A549 (cell line): ENCODE results near the gene DAB2IP. TPM values are rescaled to one million over a fixed set of nuclear protein-coding genes. Genes with fewer than 3 reads are reported as not detected.

Experiments
- ATAC-seq, 2 experiments: fragments of 200-7000 bp in 1 of 2; fragments of >200 bp in 1 of 2; cut with Nextera tagmentation in 1 of 2; cut with Tn5 transposase in 1 of 2; 3 replicates each; pipeline versions ENCODE4 v1.8.0 to v1.9.1; 2018 to 2020; ENCODE audit warnings: mild to moderate bottlenecking in 1 of 2, moderate library complexity in 1 of 2
- CTCF ChIA-PET: fragments of 300-600 bp; sonication (Branson Sonifier 250); formaldehyde crosslinking; extraction: SDS; loops from one replicate; lab custom pipeline; 2021; ENCODE audit warnings: antibody characterized with exemption, inconsistent platforms; lab: Yijun Ruan, JAX
- POLR2A ChIA-PET: fragments of 350-600 bp; formaldehyde crosslinking; extraction: SDS; loops from one replicate; lab custom pipeline; 2021; ENCODE audit warnings: antibody characterized with exemption, inconsistent platforms; lab: Yijun Ruan, JAX
- DNase-seq, 2 experiments: peaks; one replicate each; pipeline versions ENCODE4 v3.0.0 to v3.0.0-alpha.2; 2011 to 2016; ENCODE audit warnings: low read depth in 1 of 2, low spot score in 1 of 2
- FAIRE-seq: peaks from 2 replicates; lab custom pipeline; 2011; peaks lifted over from hg19 to GRCh38; lab: Jason Lieb, UNC
- H3K27ac ChIP-seq, 2 experiments: fragments of >200 bp; sonication (Bioruptor Twin); formaldehyde crosslinking; 3 replicates each; pipeline ENCODE4 v1.5.1; 2016 to 2017
- H3K4me1 ChIP-seq: fragments of >200 bp; sonication (Bioruptor Twin); formaldehyde crosslinking; 3 replicates; pipeline ENCODE4 v1.6.1; 2016
- H3K4me2 ChIP-seq: fragments of >200 bp; sonication (Bioruptor Twin); formaldehyde crosslinking; 3 replicates; pipeline ENCODE4 v1.6.1; 2016
- H3K4me3 ChIP-seq: fragments of >200 bp; sonication (Bioruptor Twin); formaldehyde crosslinking; 3 replicates; pipeline ENCODE4 v1.5.1; 2016
- H3K9me3 ChIP-seq: fragments of >200 bp; sonication (Bioruptor Twin); formaldehyde crosslinking; 3 replicates; pipeline ENCODE4 v1.6.1; 2016
- CHD2 ChIP-seq: fragments of 150-350 bp; IDR thresholded peaks from 2 replicates; pipeline ENCODE4 v1.6.1; 2014; ENCODE audit warnings: low read length; ENCODE audit not compliant: partially characterized antibody
- EHMT2 ChIP-seq: fragments of 200-600 bp; sonication (generic); IDR thresholded peaks from 2 replicates; pipeline ENCODE4 v1.6.1; 2016; ENCODE audit warnings: antibody characterized with exemption, low read depth, mild to moderate bottlenecking, moderate library complexity
- FOSL2 ChIP-seq, 2 experiments: fragments of 450-650 bp in 1 of 2; fragments of >200 bp in 1 of 2; sonication (Bioruptor Twin) in 1 of 2; formaldehyde crosslinking; IDR thresholded peaks; 2 replicates each; pipeline versions ENCODE4 v1.5.0 to v1.6.1; 2016 to 2020; ENCODE audit warnings: mild to moderate bottlenecking in 1 of 2, moderate library complexity in 1 of 2
- HDAC2 ChIP-seq: fragments of 200-600 bp; sonication (generic); IDR thresholded peaks from 2 replicates; pipeline ENCODE4 v1.6.1; 2016
- HEYL ChIP-seq: fragments of 250-450 bp; sonication (Bioruptor Pico); IDR thresholded peaks from 2 replicates; pipeline ENCODE4 v1.8.0; 2021; ENCODE audit warnings: mild to moderate bottlenecking, moderate library complexity
- HOXA7 ChIP-seq: fragments of 250-450 bp; sonication (Bioruptor Pico); IDR thresholded peaks from 2 replicates; pipeline ENCODE4 v1.5.0; 2020; ENCODE audit warnings: mild to moderate bottlenecking, moderate library complexity
- HOXB13 ChIP-seq: fragments of 250-450 bp; sonication (Bioruptor Pico); IDR thresholded peaks from 2 replicates; pipeline ENCODE4 v1.5.0; 2020; ENCODE audit warnings: low read depth, mild to moderate bottlenecking, moderate library complexity
- KDM1A ChIP-seq: fragments of 200-600 bp; sonication (generic); IDR thresholded peaks from 2 replicates; pipeline ENCODE4 v1.6.1; 2016; ENCODE audit warnings: low read depth, mild to moderate bottlenecking
- MAFK ChIP-seq: fragments of 450-650 bp; IDR thresholded peaks from 2 replicates; pipeline ENCODE4 v1.6.1; 2014; ENCODE audit not compliant: partially characterized antibody
- MYC ChIP-seq: IDR thresholded peaks from 2 replicates; pipeline ENCODE4 v1.6.1; 2012; ENCODE audit warnings: mild to moderate bottlenecking, inconsistent platforms, low read length, improper control_type of control experiment, borderline replicate concordance
- NFE2L2 ChIP-seq: fragments of 150-350 bp; conservative IDR thresholded peaks from 2 replicates; pipeline ENCODE4 v1.6.1; 2014; ENCODE audit warnings: low read length
- PHF8 ChIP-seq: fragments of 200-600 bp; sonication (generic); IDR thresholded peaks from 2 replicates; pipeline ENCODE4 v1.6.1; 2016; ENCODE audit warnings: low read depth, mild to moderate bottlenecking, antibody characterized with exemption, moderate library complexity, borderline replicate concordance
- RAD21 ChIP-seq, 2 experiments: fragments of >200 bp in 1 of 2; sonication (Bioruptor Twin) in 1 of 2; formaldehyde crosslinking in 1 of 2; IDR thresholded peaks in 1 of 2; conservative IDR thresholded peaks in 1 of 2; 2 replicates in 1 of 2; 3 replicates in 1 of 2; pipeline ENCODE4 v1.6.1; 2012 to 2018; ENCODE audit warnings: inconsistent platforms in 1 of 2
- RARB ChIP-seq: fragments of 250-450 bp; sonication (Bioruptor Pico); IDR thresholded peaks from 2 replicates; pipeline ENCODE4 v1.8.0; 2021; ENCODE audit warnings: mild to moderate bottlenecking, moderate library complexity
- SREBF2 ChIP-seq: fragments of 450-650 bp; IDR thresholded peaks from 2 replicates; pipeline ENCODE4 v1.6.1; 2014; ENCODE audit warnings: mild to moderate bottlenecking, moderate library complexity
- TP53 ChIP-seq: fragments of 250-450 bp; sonication (Bioruptor Pico); IDR thresholded peaks from 2 replicates; pipeline ENCODE4 v1.5.0; 2021; ENCODE audit warnings: mild to moderate bottlenecking, moderate library complexity
- WGBS: methylation state at CpG from one replicate; pipeline ENCODE4 v1.1.6; 2017; ENCODE audit errors: missing lambda C conversion rate; 5-methylcytosine and 5-hydroxymethylcytosine counted together
- polyA plus RNA-seq, 4 experiments: library from polyadenylated mRNA; depleted of rRNA in 3 of 4; stranded (reverse); fragments of >200 nt; fragmentation: RNase III in 1 of 4; extraction: RNeasy Plus Mini Kit Qiagen cat#74134 plus additional on column Dnase treatment in 1 of 4; gene quantifications; 2 replicates in 3 of 4; 3 replicates in 1 of 4; pipeline ENCODE4 v1.2.3, GENCODE V29; 2011 to 2017
- TF ChIP-seq, protein P1 (sequence below): IDR thresholded peaks from 2 replicates; pipeline ENCODE4 v1.6.1; 2012
- TF ChIP-seq, protein P2 (sequence below): fragments of 450-650 bp; IDR thresholded peaks from 2 replicates; pipeline ENCODE4 v1.6.1; 2014; ENCODE audit warnings: antibody characterized with exemption
- TF ChIP-seq, protein P3 (sequence below): fragments of >200 bp; sonication (Bioruptor Twin); formaldehyde crosslinking; IDR thresholded peaks from 2 replicates; pipeline ENCODE4 v1.6.1; 2016

Gene DAB2IP
- polyA plus RNA-seq, 2 of the 4 experiments (the other 2 are of a cell fraction) = 9.7 to 13.9 TPM

DNA sequence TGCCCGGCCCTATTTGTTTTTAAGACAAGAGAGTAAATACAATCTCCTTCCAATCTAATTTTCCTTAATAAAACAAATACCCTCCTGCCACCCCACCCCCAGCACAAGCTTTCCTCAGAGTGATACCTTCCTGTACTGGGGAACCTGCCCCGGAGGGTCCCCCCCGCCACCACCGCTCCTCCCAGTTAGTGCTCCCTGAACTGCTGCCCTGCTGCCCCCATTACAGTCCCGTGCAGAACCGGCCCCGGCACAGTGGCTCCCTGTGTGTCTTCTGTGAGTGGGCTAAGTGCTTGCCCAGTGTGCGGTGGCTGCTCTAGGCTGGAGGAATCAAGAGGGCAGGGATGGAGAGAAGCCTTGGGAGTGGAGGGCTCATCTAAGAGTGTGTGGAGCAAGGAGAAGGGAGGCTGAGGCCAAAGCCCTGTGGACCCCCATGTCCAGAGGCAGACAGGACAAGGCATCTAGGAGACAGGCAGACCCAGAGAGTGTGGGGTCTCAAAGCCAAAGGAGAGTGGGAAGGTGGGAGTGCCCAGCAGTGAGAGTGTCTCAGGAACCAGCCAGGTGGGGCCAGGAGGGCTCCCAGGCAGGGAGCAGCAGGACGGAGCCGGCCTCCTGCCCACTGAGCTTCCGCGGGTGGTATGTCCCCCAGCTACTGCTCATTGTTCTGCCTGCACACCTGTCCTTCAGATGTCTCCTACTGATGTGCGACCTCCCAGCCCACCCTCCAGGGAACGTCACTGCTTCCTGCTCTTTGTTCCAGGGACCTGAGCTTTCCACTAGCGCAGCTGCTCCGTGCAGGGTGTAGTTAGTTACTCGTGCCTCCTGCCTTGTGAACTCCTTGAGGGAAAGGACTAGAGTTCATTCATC is 129.0 kb downstream of the DAB2IP start (continued):
- TF ChIP-seq PHF8 = no peak

DNA sequence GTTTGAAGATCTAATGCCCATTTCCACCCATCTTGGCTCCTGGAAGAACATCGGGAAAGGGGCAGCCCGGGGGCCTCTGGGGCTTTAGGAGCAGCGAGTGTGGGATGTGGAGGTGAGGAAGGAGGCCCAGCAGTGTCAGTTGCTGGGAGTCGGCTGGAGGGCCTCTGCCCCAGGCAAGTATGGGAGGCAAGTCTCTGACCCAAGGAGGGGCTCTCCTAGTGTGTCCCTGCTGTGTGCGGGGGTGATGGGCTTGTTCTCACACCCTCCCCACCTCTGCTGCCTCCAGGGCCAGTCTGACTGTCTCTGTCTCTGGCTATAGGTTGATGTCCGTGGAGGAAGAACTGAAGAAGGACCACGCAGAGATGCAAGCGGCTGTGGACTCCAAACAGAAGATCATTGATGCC is 129.7 kb downstream of the DAB2IP start:
- no peaks in the 10 kb centered on the region for H3K4me1 ChIP-seq
- 0 out of 3 replicates have a peak, but pooled peaks cover 2% of the 10 kb centered on the region for H3K9me3 ChIP-seq
- DNase-seq = no peak
- POLR2A ChIA-PET = no interaction called here
- H3K4me3 ChIP-seq = no peak overlapping the region
- no peak for ATAC-seq
- no peak for FAIRE-seq
- H3K27ac ChIP-seq = no peak overlapping the region
- CTCF ChIA-PET = interaction anchor here (1.6 kb wide), 1 partner anchor 48 kb away, joined by 3 read pairs; no protein-coding TSS in a partner anchor
- no peak overlapping the region for H3K4me2 ChIP-seq
- 89% methylated on average over 8 of the region's 8 CpGs for WGBS
- TF ChIP-seq RAD21 (conservative IDR thresholded peaks at IDR 0.05 in 1 of 2, IDR thresholded peaks at IDR 0.05 in 1 of 2) (no peak), NFE2L2 (no peak), HEYL (CRISPR knock-in tag) (no peak), MYC (no peak), TP53 (CRISPR knock-in tag) (no peak), HOXB13 (CRISPR knock-in tag) (no peak), FOSL2 (IDR thresholded peaks at IDR 0.05) (no peak), FOSL2 (CRISPR knock-in tag; IDR thresholded peaks at IDR 0.05) (no peak)
- TF ChIP-seq, protein P1, sequence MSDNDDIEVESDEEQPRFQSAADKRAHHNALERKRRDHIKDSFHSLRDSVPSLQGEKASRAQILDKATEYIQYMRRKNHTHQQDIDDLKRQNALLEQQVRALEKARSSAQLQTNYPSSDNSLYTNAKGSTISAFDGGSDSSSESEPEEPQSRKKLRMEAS = no peak

DNA sequence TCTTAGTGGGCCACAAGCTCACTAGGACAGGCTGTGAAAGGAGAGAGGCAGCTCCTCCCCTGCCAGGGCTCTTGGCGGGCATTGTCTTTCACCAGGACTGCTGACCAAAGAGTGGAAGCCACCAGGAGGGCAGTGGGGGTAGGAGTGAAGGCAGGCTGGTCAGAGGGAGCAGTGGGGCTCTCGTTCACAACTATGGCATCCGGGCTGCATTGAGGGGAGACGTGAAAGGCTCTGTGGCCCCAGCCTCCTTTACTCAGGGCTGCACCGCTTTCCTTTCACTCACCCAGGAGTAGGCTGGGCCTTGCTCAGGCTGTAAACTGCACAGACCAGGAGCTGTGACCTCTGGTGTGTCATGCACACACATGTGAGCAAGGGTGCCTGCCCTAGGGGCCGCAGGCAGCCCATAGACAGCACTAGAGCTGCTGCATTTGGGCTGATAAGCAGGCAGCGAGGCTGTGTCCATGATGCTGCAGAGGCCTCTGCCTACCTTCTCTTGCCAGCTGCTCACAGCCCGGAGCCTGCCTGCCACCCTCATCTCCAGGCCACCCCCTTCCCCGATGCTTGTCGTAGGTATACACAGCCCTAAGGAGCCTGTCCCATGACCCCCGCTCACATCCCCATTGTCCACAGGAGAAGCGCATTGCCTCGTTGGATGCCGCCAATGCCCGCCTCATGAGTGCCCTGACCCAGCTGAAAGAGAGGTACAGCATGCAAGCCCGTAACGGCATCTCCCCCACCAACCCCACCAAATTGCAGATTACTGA is 130.4 kb downstream of the DAB2IP start:
- POLR2A ChIA-PET = no interaction called here
- Histone ChIP-seq H3K9me3 (0 out of 3 replicates have a peak, but pooled peaks cover 2% of the 10 kb centered on the region), H3K4me3 (no peak overlapping the region), H3K27ac (no peak overlapping the region), H3K4me2 (no peak overlapping the region), H3K4me1 (no peaks in the 10 kb centered on the region)
- no peak for FAIRE-seq
- TF ChIP-seq HOXA7 (CRISPR knock-in tag) = no peak
- TF ChIP-seq EHMT2 = no peak
- TF ChIP-seq SREBF2 = no peak
- TF ChIP-seq CHD2 = no peak
- TF ChIP-seq HDAC2 = no peak
- no peak for TF ChIP-seq RARB (CRISPR knock-in tag)
- TF ChIP-seq KDM1A = no peak
- TF ChIP-seq MAFK = no peak
- TF ChIP-seq, protein P2, sequence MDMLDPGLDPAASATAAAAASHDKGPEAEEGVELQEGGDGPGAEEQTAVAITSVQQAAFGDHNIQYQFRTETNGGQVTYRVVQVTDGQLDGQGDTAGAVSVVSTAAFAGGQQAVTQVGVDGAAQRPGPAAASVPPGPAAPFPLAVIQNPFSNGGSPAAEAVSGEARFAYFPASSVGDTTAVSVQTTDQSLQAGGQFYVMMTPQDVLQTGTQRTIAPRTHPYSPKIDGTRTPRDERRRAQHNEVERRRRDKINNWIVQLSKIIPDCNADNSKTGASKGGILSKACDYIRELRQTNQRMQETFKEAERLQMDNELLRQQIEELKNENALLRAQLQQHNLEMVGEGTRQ = no peak
- TF ChIP-seq, protein P3, sequence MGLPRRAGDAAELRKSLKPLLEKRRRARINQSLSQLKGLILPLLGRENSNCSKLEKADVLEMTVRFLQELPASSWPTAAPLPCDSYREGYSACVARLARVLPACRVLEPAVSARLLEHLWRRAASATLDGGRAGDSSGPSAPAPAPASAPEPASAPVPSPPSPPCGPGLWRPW = no peak
- ATAC-seq = no peak
- CTCF ChIA-PET = interaction anchor here (1.6 kb wide), 1 partner anchor 48 kb away, joined by 3 read pairs; no protein-coding TSS in a partner anchor
- WGBS = 96% methylated on average over 16 of the region's 17 CpGs
- DNase-seq = no peak
